OCI-LY1 (cell line): ENCODE results near the gene EYA2.

Experiments
- CTCF ChIP-seq: fragments of 200-600 bp; sonication (generic), shearing (Covaris generic); IDR thresholded peaks from 2 replicates; pipeline ENCODE4 v1.5.1; 2017; ENCODE audit warnings: mild to moderate bottlenecking, antibody characterized with exemption, low read length, moderate library complexity, mixed read lengths
- EZH2 ChIP-seq: fragments of 200-600 bp; sonication (generic), shearing (Covaris generic); IDR thresholded peaks from 2 replicates; pipeline ENCODE4 v1.8.0; 2017; ENCODE audit warnings: borderline replicate concordance, mixed run types, mild to moderate bottlenecking, antibody characterized with exemption, low read length, moderate library complexity, mixed read lengths

GRCh38 chr20:47067776-47068175 is 173.1 kb downstream of the EYA2 start:
- TF ChIP-seq CTCF: no peak
- no peak for TF ChIP-seq EZH2
